ENCODE measurements around the gene CYLD. TPM values are rescaled to one million over a fixed set of nuclear protein-coding genes. Genes with fewer than 3 reads are reported as not detected.

Gene CYLD
- total and polyA plus RNA-seq, 2 donors from 2014 or later: 8.9 to 48.0 TPM

- DNase-seq: peak in 1 of 5 donors; percentile 7
- H3K9ac ChIP-seq (ENCODE audit: low read length in 3 of 3): no peak overlapping the region
- no peaks in the 10 kb centered on the region for H3K36me3 ChIP-seq (ENCODE audit: control insufficient read depth in 2 of 3, insufficient read depth in 3 of 3, low read length in 3 of 3)
- H3K4me1 ChIP-seq (ENCODE audit: control insufficient read depth in 2 of 3, insufficient read depth in 2 of 3, low read depth in 1 of 3, low read length in 3 of 3): peaks cover 0 to 24% (median 2%) of the 10 kb centered on the region in 3 donors
- H3K9me3 ChIP-seq (ENCODE audit: control insufficient read depth in 2 of 3, insufficient read depth in 1 of 3, low read length in 3 of 3): no peaks in the 10 kb centered on the region
- intact Hi-C loops (cut with DNase I): no loop called here
- TF ChIP-seq CTCF (IDR thresholded peaks at IDR 0.05; ENCODE audit: borderline replicate concordance, extremely low read depth, insufficient read depth): no peak
- H3K27me3 ChIP-seq (ENCODE audit: control insufficient read depth, insufficient read depth, low read length): no peaks in the 10 kb centered on the region
- no peak overlapping the region for H3K27ac ChIP-seq (ENCODE audit: low read depth in 2 of 2, low read length in 2 of 2)
- no peak overlapping the region for H3K4me3 ChIP-seq (ENCODE audit: low read length in 3 of 3)
- no peak for FAIRE-seq
Observed at GRCh38 chr16:50839920-50840729, 98.2 kb downstream of the CYLD start.

- no peak for TF ChIP-seq CTCF (IDR thresholded peaks at IDR 0.05; ENCODE audit: borderline replicate concordance, extremely low read depth, insufficient read depth)
- H3K36me3 ChIP-seq (ENCODE audit: control insufficient read depth in 2 of 3, insufficient read depth in 3 of 3, low read length in 3 of 3): no peaks in the 10 kb centered on the region
- no peak overlapping the region for H3K27ac ChIP-seq (ENCODE audit: low read depth in 2 of 2, low read length in 2 of 2)
- DNase-seq: peak in 4 of 5 donors; percentile 22 to 44 (median 36)
- peak overlapping the region in 2 of 3 donors; percentile 43 to 50 for H3K4me3 ChIP-seq (ENCODE audit: low read length in 3 of 3)
- no peaks in the 10 kb centered on the region for H3K9me3 ChIP-seq (ENCODE audit: control insufficient read depth in 2 of 3, insufficient read depth in 1 of 3, low read length in 3 of 3)
- no peaks in the 10 kb centered on the region for H3K27me3 ChIP-seq (ENCODE audit: control insufficient read depth, insufficient read depth, low read length)
- intact Hi-C loops (cut with DNase I): no loop called here
- peaks cover 0 to 24% (median 4%) of the 10 kb centered on the region in 3 donors for H3K4me1 ChIP-seq (ENCODE audit: control insufficient read depth in 2 of 3, insufficient read depth in 2 of 3, low read depth in 1 of 3, low read length in 3 of 3)
- FAIRE-seq: no peak
- H3K9ac ChIP-seq (ENCODE audit: low read length in 3 of 3): no peak overlapping the region
Observed at GRCh38 chr16:50841081-50841886, 99.4 kb downstream of the CYLD start.

GRCh38 chr16:50842013-50842505 lies 100.2 kb downstream of the CYLD start:
- no peak overlapping the region for H3K27ac ChIP-seq (ENCODE audit: low read depth in 2 of 2, low read length in 2 of 2)
- H3K36me3 ChIP-seq (ENCODE audit: control insufficient read depth in 2 of 3, insufficient read depth in 3 of 3, low read length in 3 of 3): no peaks in the 10 kb centered on the region
- H3K9ac ChIP-seq (ENCODE audit: low read length in 3 of 3): no peak overlapping the region
- peaks cover 0 to 24% (median 4%) of the 10 kb centered on the region in 3 donors for H3K4me1 ChIP-seq (ENCODE audit: control insufficient read depth in 2 of 3, insufficient read depth in 2 of 3, low read depth in 1 of 3, low read length in 3 of 3)
- no peak for TF ChIP-seq CTCF (IDR thresholded peaks at IDR 0.05; ENCODE audit: borderline replicate concordance, extremely low read depth, insufficient read depth)
- no peaks in the 10 kb centered on the region for H3K9me3 ChIP-seq (ENCODE audit: control insufficient read depth in 2 of 3, insufficient read depth in 1 of 3, low read length in 3 of 3)
- intact Hi-C loops (cut with DNase I): no loop called here
- H3K4me3 ChIP-seq (ENCODE audit: low read length in 3 of 3): no peak overlapping the region
- no peaks in the 10 kb centered on the region for H3K27me3 ChIP-seq (ENCODE audit: control insufficient read depth, insufficient read depth, low read length)
- FAIRE-seq (no peak), DNase-seq (no peak)
